Natural killer cell treated with Interleukin-12 subunit alpha and Interleukin-12 subunit beta and Interleukin-15 and Interleukin-18, amount 100 ng/mL, for 72 hours (primary cell): Measurements from ENCODE around the gene C1QTNF4. TPM values are rescaled to one million over a fixed set of nuclear protein-coding genes. Genes with fewer than 3 reads are reported as not detected.

Source experiments
- ATAC-seq, 2 donors: fragments of 150-1000 bp; cut with Tn5 transposase in 1 of 2; sonication (Bioruptor Pico), chemical (Tn5 transposase) in 1 of 2; 2 replicates each; pipeline ENCODE4 v1.10.0; 2021
- DNase-seq: peaks from one replicate; pipeline ENCODE4 v3.0.0; 2022; ENCODE audit warnings: low spot score
- H3K27ac Mint-ChIP-seq, 2 donors: 1 replicate in 1 of 2; 2 replicates in 1 of 2; pipeline ENCODE4 v1.8.0; 2022; ENCODE audit warnings: mixed read lengths in 2 of 2, mild to moderate bottlenecking in 1 of 2, moderate library complexity in 1 of 2
- H3K27me3 Mint-ChIP-seq, 2 donors: 1 replicate in 1 of 2; 2 replicates in 1 of 2; pipeline ENCODE4 v1.8.0; 2022; ENCODE audit warnings: mixed read lengths in 2 of 2
- H3K36me3 Mint-ChIP-seq: one replicate; pipeline ENCODE4 v1.8.0; 2022; ENCODE audit warnings: mixed read lengths
- H3K4me1 Mint-ChIP-seq, 2 donors: 1 replicate in 1 of 2; 2 replicates in 1 of 2; pipeline ENCODE4 v1.8.0; 2022; ENCODE audit warnings: low read depth in 2 of 2, mixed read lengths in 2 of 2, mild to moderate bottlenecking in 1 of 2
- H3K4me3 Mint-ChIP-seq: one replicate; pipeline ENCODE4 v1.8.0; 2022; ENCODE audit warnings: mixed read lengths
- H3K9me3 Mint-ChIP-seq: 2 replicates; pipeline ENCODE4 v1.8.0; 2022; ENCODE audit warnings: mixed read lengths
- total RNA-seq, 2 donors: library from RNA; stranded (reverse); gene quantifications; one replicate each; pipeline ENCODE4 v1.2.3, GENCODE V29; 2022

C1QTNF4 gene
- total RNA-seq, 2 donors from 2014 or later, result not detected

DNA sequence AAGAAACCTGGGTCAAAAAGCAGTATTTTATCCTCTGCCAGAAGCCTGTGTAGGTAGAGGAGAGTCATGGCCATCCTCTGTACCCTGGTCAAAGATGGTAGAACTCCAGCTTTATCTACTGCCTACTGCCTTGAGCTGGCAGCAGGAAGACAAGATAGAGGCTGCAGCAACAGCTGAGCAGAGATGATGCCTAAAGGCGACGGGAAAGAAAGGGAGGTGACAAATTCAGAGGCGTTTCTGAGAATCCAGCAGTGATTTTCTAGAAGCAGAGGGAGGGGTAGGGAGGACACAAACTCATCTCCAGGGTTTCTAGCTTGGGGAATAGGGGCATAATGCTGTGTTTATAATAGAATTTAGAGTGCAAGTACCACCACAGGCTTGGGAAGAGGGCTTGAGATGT lies 15.5 kb upstream of the C1QTNF4 start:
- peak in 1 of 2 donors; percentile 31 for ATAC-seq
- Mint-ChIP-seq H3K9me3 (no peaks in the 10 kb centered on the region), H3K4me1 (peaks cover 0 to 7% of the 10 kb centered on the region in 2 donors), H3K4me3 (no peak overlapping the region), H3K27ac (no peak overlapping the region), H3K36me3 (no peaks in the 10 kb centered on the region), H3K27me3 (peaks cover 0 to 8% of the 10 kb centered on the region in 2 donors)
- no peak for DNase-seq

DNA sequence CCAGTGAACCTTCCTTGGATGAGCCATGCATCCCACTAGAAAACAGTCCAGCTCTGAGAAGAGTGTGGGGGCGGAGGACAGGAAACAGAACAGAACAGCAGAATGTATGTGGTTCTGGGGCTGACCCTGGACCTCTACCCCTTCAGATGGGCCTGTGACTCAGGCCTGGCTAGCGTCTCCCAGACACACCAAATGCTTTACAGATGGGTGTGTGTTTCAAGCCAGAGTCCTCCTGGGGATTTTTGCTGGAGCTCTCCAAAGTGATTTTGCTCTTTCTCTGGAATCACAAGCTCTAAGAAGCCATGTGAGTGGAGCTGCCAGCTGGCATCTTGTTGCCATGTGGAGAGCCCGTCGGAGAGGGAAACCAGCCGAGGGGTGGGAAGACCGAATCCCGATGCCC lies 13.2 kb upstream of the C1QTNF4 start:
- no peak overlapping the region for H3K27ac Mint-ChIP-seq
- ATAC-seq (no peak), DNase-seq (no peak)
- no peaks in the 10 kb centered on the region for H3K36me3 Mint-ChIP-seq
- no peaks in the 10 kb centered on the region for H3K9me3 Mint-ChIP-seq
- H3K4me1 Mint-ChIP-seq, result peaks cover 0 to 7% of the 10 kb centered on the region in 2 donors
- no peak overlapping the region for H3K4me3 Mint-ChIP-seq
- peaks cover 0 to 5% of the 10 kb centered on the region in 2 donors for H3K27me3 Mint-ChIP-seq

DNA sequence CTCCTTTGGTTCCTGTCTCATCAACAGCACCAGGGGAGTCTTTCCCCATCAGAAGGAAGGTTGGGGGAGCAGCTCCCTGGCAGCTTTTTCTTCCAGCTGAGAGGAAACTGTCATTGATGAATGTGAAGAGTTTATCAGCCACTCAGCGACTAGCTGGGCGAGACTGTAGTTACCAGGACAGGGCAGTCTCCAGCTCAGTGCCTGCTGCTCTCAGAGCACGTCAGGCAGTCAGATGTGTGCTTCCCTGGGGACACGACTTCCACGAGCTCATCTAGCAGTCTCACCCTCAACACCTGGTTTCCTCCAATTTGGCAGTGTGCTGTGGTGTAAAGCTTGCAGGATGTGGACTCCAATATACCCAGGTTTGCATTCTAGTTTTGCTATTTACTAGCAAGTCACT lies 12.5 kb upstream of the C1QTNF4 start:
- Mint-ChIP-seq H3K4me3 (no peak overlapping the region), H3K9me3 (no peaks in the 10 kb centered on the region), H3K4me1 (peaks cover 0 to 7% of the 10 kb centered on the region in 2 donors), H3K27me3 (peaks cover 0 to 5% of the 10 kb centered on the region in 2 donors), H3K36me3 (no peaks in the 10 kb centered on the region), H3K27ac (no peak overlapping the region)
- ATAC-seq (no peak), DNase-seq (no peak)

DNA sequence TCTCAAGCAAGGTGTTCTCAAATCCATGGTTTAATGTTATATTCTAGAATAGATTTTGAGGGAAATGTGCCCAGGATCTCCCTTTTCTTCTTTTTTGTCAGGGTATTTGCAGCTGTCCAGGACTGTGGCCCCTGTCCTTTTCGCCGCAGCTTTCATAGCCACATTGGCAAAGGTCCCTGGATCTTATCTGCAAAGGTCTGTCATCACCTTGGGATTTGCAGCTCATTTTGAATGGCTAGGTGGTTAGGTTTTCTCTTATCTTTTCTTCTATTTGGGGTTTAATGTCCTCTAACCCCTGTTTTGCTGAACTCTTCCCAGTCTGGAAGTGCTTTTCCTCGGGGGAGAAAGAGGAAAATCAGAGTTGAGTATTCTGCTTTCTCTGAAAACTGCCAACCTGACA lies 11.7 kb upstream of the C1QTNF4 start:
- no peak for DNase-seq
- no peak for ATAC-seq
- H3K4me1 Mint-ChIP-seq, result peaks cover 0 to 7% of the 10 kb centered on the region in 2 donors
- peaks cover 0 to 5% of the 10 kb centered on the region in 2 donors for H3K27me3 Mint-ChIP-seq
- no peak overlapping the region for H3K27ac Mint-ChIP-seq
- no peaks in the 10 kb centered on the region for H3K36me3 Mint-ChIP-seq
- H3K4me3 Mint-ChIP-seq, result no peak overlapping the region
- no peaks in the 10 kb centered on the region for H3K9me3 Mint-ChIP-seq

DNA sequence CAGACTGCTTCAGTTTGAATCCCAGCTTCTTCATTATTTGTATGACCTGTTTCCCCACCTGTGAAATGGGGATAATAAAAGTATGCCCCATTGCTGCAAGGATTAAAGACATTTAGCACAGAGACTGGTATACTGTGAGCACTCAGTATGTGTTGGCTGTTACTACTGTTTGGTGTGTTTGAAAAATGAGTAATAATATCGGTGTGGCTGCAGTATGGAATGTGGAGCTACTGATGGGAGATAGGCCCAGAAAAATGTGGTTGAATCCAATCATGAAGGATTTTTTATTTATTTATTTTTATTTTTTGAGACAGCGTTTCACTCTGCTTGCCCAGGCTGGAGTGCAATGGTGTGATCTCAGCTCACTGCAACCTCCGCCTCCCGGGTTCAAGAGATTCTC lies 9.1 kb upstream of the C1QTNF4 start:
- Mint-ChIP-seq H3K4me1 (peaks cover 0 to 2% of the 10 kb centered on the region in 2 donors), H3K27ac (no peak overlapping the region), H3K36me3 (no peaks in the 10 kb centered on the region), H3K9me3 (no peaks in the 10 kb centered on the region), H3K27me3 (peaks cover 0 to 9% of the 10 kb centered on the region in 2 donors), H3K4me3 (no peak overlapping the region)
- DNase-seq (no peak), ATAC-seq (no peak)

DNA sequence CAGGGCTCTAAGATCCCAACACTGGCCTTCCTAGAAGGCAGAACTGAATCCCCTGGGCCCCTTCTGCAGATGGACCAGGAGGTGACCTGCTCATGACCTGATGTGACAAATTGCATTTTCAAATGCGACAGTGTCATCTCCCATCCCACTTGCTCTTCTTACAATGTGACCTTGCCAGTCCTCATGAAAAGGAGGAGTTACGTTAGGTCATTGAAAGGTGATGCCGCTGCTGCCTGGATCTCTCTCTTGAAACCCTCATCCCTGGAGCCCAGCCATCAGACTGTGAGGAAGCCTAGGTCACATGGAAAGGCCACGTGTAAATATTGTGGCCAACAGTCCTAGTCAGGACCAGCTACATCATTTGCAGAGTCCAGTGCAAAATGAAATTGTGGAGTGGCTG lies 5.7 kb upstream of the C1QTNF4 start:
- Mint-ChIP-seq H3K27me3 (peaks cover 12 to 13% of the 10 kb centered on the region in 2 donors), H3K27ac (no peak overlapping the region)

DNA sequence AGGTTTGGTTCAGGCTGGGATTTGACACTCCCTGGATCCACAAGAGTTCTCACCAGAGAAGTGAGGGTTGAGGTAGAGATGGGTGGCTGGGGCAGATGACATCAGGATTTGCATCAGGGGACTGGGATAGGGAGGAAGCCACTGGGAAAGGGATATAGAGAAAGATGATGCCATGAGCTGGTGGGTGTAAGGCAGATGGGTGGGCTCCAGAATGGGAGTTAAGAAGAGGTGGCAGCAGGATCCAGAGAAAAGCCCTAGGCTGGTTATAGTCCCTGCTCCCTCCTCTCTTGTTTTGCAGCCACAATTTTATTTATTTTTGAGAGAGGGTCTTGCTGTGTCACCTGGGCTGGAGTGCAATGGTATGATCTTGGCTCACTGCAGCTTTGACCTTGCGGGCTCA lies 1.8 kb upstream of the C1QTNF4 start:
- ATAC-seq (no peak), DNase-seq (no peak)
- H3K27me3 Mint-ChIP-seq, result peaks cover 25 to 28% of the 10 kb centered on the region in 2 donors
- no peak overlapping the region for H3K4me3 Mint-ChIP-seq
- no peak overlapping the region for H3K27ac Mint-ChIP-seq
- H3K4me1 Mint-ChIP-seq, result peaks cover 0 to 7% of the 10 kb centered on the region in 2 donors
- H3K9me3 Mint-ChIP-seq, result no peaks in the 10 kb centered on the region
- H3K36me3 Mint-ChIP-seq, result no peaks in the 10 kb centered on the region

More for the DNA sequence above, 5.7 kb upstream of the C1QTNF4 start:
- H3K4me3 Mint-ChIP-seq, result no peak overlapping the region
- DNase-seq (no peak), ATAC-seq (no peak)
- no peaks in the 10 kb centered on the region for H3K4me1 Mint-ChIP-seq
- H3K36me3 Mint-ChIP-seq, result no peaks in the 10 kb centered on the region
- no peaks in the 10 kb centered on the region for H3K9me3 Mint-ChIP-seq

DNA sequence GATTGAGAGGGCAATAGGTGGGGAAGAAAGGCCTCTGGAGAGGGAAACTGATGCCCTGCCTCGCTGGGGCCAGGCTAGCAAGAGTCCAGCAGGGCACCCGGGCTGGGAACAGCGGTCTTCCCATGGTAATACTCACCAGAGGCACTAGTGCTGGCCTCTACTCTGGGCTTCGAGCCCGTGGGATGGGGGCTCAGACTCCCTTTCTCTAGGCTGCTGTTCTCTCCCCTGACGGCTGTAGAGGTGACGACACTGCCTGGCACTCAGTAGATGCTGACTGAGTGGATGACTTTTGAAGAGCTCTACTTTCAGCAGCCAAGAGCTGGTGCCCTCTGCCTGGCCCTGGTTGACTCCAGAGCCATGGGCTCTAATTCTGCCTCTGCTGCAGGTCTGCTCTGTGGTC lies 818 bp upstream of the C1QTNF4 start:
- Mint-ChIP-seq H3K4me3 (no peak overlapping the region), H3K27me3 (peaks cover 25 to 28% of the 10 kb centered on the region in 2 donors), H3K4me1 (peaks cover 0 to 7% of the 10 kb centered on the region in 2 donors), H3K36me3 (no peaks in the 10 kb centered on the region), H3K9me3 (no peaks in the 10 kb centered on the region), H3K27ac (no peak overlapping the region)
- no peak for DNase-seq
- peak in 1 of 2 donors; percentile 28 for ATAC-seq

DNA sequence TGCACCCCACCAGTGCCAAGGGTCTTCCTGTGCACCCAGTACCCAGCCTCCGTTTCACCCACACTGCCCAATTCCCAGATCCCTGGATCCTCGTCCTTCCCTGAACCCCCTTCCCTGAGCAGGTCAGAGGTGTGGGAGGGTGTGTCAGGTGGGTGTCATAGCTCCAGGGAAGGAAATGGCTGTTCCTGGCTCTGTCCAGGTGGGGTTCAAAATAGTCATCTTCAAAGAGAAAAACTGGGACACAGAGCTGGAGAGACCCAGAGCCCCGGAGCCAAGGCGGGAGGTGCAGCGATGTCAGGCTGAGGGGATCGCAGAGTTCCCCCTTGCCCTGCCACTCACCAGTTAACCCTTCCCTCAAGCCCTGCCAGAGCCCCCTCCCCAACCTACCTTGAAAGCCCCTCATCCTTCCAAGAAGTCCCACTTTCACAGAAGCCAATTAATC lies 698 bp downstream of the C1QTNF4 start:
- Mint-ChIP-seq H3K9me3 (no peaks in the 10 kb centered on the region), H3K36me3 (no peaks in the 10 kb centered on the region), H3K4me3 (no peak overlapping the region), H3K27me3 (peaks cover 21 to 28% of the 10 kb centered on the region in 2 donors), H3K27ac (no peak overlapping the region), H3K4me1 (peaks cover 0 to 7% of the 10 kb centered on the region in 2 donors)
- ATAC-seq (no peak), DNase-seq (no peak)

DNA sequence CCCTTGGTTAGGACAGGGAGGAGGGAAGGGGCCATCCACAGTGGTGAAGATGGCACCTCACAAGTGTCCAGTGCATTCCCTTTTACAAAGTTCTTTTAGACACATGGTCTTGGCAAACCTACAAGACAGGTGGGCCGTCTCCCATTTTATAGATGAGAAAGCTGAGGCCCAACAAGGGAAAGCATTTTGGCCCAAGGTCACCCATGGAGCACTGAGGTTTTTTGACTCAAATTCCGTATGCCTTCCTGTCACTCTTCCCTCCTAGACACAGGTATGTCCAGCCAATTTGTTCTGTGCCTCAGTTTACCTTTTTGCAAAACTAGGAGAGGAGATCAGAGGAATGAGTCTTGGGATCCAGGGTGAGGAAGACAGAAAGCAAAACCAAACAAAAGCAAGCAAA lies 1.2 kb downstream of the C1QTNF4 start:
- no peak overlapping the region for H3K27ac Mint-ChIP-seq
- DNase-seq (no peak), ATAC-seq (no peak)
- no peaks in the 10 kb centered on the region for H3K9me3 Mint-ChIP-seq
- H3K4me1 Mint-ChIP-seq, result peaks cover 0 to 7% of the 10 kb centered on the region in 2 donors
- H3K36me3 Mint-ChIP-seq, result no peaks in the 10 kb centered on the region
- H3K4me3 Mint-ChIP-seq, result no peak overlapping the region
- H3K27me3 Mint-ChIP-seq, result peaks cover 21 to 28% of the 10 kb centered on the region in 2 donors

DNA sequence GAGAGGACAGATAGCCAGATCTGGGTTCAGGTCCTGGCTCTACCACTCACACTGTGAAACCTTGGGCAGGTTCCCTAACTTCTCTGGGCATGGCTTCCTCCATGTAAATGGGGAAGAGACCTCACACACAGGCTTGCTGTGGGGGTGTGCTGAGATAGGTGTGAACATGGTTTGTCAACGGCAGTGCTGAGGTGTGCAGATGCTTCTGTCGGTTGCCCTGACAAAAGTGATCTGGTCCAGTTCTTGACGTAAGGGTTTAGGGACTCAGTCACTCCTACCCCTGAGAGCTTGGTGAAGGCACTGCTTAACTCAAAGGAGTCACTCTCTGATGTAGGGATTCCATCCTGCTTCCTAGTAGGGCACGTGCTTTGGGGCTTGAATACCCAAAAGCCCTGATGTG lies 2.0 kb downstream of the C1QTNF4 start:
- DNase-seq (no peak), ATAC-seq (peak in 1 of 2 donors; percentile 21)
- H3K4me3 Mint-ChIP-seq, result no peak overlapping the region
- H3K9me3 Mint-ChIP-seq, result no peaks in the 10 kb centered on the region
- H3K27ac Mint-ChIP-seq, result no peak overlapping the region
- no peaks in the 10 kb centered on the region for H3K36me3 Mint-ChIP-seq
- H3K27me3 Mint-ChIP-seq, result peaks cover 21 to 28% of the 10 kb centered on the region in 2 donors
- H3K4me1 Mint-ChIP-seq, result peaks cover 0 to 10% of the 10 kb centered on the region in 2 donors

DNA sequence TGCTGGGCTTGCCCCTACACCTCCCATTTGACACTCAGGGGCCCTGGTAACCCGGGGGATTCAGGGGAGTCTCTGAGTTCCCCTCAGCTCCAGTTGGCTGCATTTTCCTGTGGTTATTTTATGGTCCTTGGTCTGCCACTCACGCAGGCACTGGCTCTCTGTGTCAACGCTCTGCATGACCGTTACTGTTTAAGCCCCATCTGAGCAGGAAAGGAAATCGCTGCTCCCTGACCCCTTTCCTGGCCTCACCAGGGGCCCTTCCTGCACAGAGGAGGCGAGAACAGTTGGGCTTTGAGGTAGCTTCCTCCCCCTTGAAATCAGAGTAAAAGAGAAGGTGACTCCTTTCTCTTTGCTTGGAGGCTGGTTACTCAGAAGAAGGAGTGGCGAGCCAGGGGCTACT lies 2.4 kb downstream of the C1QTNF4 start:
- peaks cover 21 to 28% of the 10 kb centered on the region in 2 donors for H3K27me3 Mint-ChIP-seq
- no peak overlapping the region for H3K27ac Mint-ChIP-seq
- H3K4me3 Mint-ChIP-seq, result no peak overlapping the region
- no peaks in the 10 kb centered on the region for H3K9me3 Mint-ChIP-seq
- H3K4me1 Mint-ChIP-seq, result peaks cover 0 to 10% of the 10 kb centered on the region in 2 donors
- no peaks in the 10 kb centered on the region for H3K36me3 Mint-ChIP-seq
- no peak for DNase-seq
- ATAC-seq, result peak in 1 of 2 donors; percentile 33

DNA sequence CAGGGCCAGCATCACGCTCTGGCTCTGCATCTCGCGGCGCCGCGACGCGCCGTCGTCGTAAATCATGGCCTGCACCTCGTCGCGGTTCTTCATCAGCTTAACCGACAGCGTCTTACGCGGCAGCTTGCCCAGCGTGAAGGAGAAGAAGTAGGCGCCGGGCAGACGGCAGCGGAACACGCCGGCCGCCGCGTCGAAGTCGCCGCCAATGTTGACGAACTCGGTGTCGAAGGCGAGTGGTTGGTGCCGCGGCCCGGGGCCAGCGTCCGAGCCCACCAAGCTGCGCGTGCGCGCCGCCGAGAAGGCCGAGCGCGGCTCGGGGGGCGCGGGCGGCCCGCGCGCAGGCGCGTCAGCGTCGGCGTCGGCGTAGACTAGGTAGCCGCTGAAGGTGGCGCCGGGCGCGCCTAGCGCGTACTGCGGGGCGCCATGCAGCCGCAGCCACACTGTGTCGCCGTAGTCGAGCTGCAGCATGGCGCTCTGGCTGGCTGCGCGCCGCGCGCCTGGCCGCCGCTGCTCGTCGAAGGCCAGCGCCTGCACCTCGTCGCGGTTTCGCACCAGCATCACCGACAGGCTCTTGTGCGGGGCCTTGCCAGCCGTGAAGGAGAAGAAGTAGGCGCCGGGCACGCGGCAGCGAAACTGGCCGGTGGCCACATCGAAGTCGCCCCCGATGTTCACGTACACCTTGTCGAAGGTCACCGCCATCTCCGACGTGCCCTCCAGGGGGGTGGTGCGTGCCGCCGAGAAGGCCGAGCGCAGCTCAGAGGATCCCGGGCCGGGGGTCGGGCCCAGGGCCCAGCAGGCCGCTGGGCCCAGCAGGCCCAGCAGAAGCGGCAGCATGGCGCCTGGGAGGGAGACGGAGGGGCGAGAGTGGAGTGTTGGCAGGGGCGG lies 4.0 kb downstream of the C1QTNF4 start:
- ATAC-seq, result no peak
- Mint-ChIP-seq H3K9me3 (no peaks in the 10 kb centered on the region), H3K4me3 (no peak overlapping the region), H3K27ac (no peak overlapping the region), H3K4me1 (peaks cover 0 to 10% of the 10 kb centered on the region in 2 donors), H3K27me3 (peaks cover 14 to 18% of the 10 kb centered on the region in 2 donors), H3K36me3 (no peaks in the 10 kb centered on the region)
- DNase-seq, result no peak

DNA sequence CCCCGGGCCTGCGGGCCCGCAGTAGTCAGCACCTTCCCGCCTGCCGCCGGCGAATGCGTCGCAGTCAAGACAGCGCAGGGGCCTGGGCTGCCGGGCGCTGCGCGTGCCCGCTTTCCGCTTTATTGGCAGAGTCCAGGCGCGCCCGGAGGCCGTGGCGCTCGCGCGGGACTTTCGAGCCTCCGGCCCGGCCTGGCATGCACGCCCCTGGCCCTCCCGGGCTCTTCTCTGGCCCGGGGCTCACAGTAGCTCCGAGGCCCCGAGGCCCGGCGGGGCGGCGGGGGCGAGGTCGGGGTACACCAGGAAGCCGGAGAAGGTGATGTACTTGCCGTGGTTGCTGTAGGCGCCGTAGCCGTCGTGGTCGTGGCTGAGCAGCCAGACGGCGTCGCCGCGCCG lies 4.6 kb downstream of the C1QTNF4 start:
- H3K9me3 Mint-ChIP-seq, result no peaks in the 10 kb centered on the region
- H3K36me3 Mint-ChIP-seq, result no peaks in the 10 kb centered on the region
- H3K27ac Mint-ChIP-seq, result no peak overlapping the region
- DNase-seq (no peak), ATAC-seq (no peak)
- H3K27me3 Mint-ChIP-seq, result peaks cover 10 to 12% of the 10 kb centered on the region in 2 donors
- H3K4me1 Mint-ChIP-seq, result peaks cover 0 to 10% of the 10 kb centered on the region in 2 donors
- H3K4me3 Mint-ChIP-seq, result no peak overlapping the region
